Measurements from ENCODE around the gene NOXO1. TPM values are rescaled to one million over a fixed set of nuclear protein-coding genes. Genes with fewer than 3 reads are reported as not detected.
A peak's percentile ranks its signal among the peaks of the same experiment; 100 is the strongest.
"Not testable (repeated sequence)": the region's sequence is repeated elsewhere in the genome, so short reads cannot be mapped to it uniquely, and the experiment has no call there.

Gene NOXO1
- total RNA-seq, 1 donor from 2014 or later = not detected

DNA sequence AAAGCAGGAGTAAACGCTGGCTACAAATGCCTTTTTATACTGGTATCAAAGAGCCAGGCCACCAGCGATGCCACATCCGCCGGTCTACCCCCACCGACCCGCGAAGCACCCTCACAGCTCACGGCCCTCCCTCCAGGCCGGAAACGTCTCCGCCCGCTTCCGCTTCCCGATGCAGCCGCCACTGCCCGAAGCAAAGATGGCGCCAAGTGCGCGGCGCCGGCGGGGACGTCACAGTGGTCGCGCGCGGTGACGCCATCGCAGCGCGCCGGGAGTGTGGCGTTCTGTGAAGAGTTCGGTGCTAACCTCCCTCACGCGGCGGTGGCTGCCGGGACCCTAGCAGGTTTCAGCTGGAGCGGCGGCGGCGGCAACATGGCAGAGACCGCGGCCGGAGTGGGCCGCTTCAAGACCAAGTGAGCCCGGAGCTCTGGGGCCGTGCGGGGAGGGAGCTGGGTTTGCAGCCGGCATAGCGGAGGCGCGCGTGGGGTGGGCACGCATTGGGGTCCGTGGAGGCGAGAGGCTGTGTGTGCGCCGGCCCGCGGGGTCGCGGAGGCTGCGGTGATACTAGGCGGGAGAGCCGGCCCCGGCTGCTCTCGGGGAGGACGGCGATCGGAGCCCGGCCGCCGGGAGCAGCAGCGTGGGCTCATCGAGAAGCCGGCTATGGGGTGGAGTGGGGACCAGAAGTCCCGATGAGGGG, 9.3 kb downstream of the NOXO1 start, which contains the start of gene TBL3:
TBL3 (plus strand) TSS at position 258 of the 694 bp plus-strand sequence; CDS start at position 370, 112 bp downstream.
- DNase-seq = peak; percentile 97
- intact Hi-C loops (cut with DNase I) = no loop called here
- ATAC-seq (ENCODE audit: poor library complexity) = peak; percentile 98

DNA sequence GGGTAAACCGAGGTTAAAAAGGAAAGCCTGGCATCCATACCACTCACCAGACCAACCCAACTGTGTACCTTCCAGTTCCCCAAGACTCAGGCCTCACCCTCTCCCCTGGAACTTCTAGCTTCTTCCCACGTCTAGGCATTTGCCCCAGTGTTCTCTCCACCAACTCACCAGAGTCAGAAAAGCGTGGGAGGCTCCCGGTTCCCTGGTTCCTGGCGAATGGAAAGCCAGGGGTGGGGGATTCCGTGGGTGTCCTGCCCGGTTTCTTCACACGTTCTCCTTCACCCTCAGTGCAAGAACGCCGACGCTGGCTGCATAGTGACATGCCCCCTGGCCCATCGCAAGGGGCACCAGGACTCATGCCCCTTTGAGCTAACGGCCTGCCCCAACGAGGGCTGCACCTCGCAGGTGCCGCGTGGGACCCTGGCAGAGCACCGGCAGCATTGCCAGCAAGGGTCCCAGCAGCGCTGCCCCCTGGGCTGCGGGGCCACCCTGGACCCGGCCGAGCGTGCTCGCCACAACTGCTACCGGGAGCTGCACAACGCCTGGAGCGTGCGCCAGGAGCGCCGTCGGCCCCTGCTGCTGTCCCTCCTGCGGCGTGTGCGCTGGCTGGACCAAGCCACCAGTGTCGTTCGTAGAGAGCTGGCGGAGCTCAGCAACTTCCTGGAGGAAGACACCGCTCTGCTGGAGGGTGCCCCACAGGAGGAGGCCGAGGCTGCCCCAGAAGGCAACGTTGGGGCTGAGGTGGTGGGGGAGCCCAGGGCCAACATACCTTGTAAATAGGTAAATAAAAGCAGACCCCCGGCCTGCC, 12.9 kb downstream of the NOXO1 start:
- no peak for ATAC-seq (ENCODE audit: poor library complexity)
- DNase-seq = no peak

GRCh38 chr16:1966460-1966859, 14.8 kb downstream of the NOXO1 start, which contains the start of gene RNF151:
Gene RNF151 (plus strand): TSS chr16:1966856. CDS start chr16:1966882, 26 bp downstream.
- DNase-seq (no peak), ATAC-seq (ENCODE audit: poor library complexity) (no peak)
- intact Hi-C loops (cut with DNase I) = no loop called here

More for the DNA sequence above, 12.9 kb downstream of the NOXO1 start:
- intact Hi-C loops (cut with DNase I) = no loop called here

DNA sequence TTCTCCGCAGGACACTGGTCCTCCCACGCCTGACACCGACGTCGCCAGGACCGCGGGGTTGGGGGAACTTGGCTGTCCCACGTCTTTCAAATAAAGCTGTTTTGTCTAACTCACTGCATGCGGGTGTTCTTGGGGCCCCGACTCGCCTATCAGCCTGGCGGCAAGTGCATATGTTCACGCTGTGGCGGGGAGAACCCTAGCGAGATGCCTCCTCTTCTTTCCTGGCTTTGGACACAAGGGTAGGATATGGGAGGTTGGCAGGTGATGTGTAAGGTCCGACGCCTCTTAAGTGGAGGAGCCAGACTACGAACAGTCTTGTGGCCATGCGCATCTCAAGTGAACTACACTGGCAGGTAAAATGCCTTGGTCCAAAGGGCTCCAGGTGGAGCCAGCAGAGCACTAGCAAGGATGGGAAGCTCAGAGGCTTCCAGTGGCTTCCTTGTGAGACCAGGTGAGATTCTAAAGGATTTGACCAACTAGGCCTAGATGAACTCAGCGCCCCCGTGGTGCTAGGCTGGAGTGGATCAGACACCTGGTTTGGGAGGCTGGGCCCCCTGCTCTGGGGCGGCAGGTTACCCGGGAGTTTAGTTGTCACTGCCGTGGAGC, 15.8 kb downstream of the NOXO1 start:
- intact Hi-C loops (cut with DNase I) = no loop called here
- no peak for ATAC-seq (ENCODE audit: poor library complexity)
- no peak for DNase-seq

GRCh38 chr16:1964506-1965395, 16.5 kb downstream of the NOXO1 start, which contains the start of gene RPS2:
Gene RPS2 (minus strand): TSS chr16:1964826. CDS start chr16:1964625, 201 bp downstream.
- ATAC-seq (ENCODE audit: poor library complexity) (peak; percentile 97), DNase-seq (peak; percentile 100)
- intact Hi-C loops (cut with DNase I) = no loop called here

DNA sequence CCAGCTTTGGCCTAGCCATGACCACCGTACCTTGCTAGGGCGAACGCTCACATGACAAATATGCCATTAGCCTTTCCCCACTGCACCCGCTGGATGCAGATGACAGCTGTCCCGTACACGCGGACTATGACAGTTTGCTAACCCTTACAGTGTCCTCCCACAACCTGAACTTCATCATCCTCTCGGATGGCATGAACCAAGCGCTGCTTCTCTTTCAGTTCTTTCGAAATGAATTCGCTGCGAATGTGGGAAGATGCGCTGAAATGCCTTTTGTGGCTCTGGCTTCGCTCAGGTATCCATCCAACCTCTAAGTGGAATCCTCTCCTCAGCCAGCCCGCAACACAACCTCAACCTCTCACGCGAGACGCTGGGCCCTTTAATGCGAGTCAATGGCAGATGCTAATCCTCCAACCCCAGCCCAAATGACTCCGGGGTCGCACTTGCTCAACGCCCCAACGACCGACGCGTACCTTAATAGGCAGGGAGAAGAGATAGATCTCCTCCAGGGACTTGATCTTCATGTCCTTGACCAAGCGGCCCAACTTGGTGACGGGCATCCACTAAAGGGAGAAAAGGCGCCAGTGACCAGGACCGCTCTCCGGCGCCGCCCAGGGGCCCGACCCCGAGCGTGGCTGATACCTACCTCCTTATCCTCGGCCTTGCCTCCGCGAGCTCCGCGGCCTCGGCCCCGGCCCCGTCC, 17.3 kb downstream of the NOXO1 start:
- no peak for DNase-seq
- peak; percentile 13 for ATAC-seq (ENCODE audit: poor library complexity)
- intact Hi-C loops (cut with DNase I) = no loop called here

- ATAC-seq (ENCODE audit: poor library complexity); intact Hi-C loops (cut with DNase I); DNase-seq: not testable (repeated sequence)
These were observed 18.8 kb downstream of the NOXO1 start for GRCh38 chr16:1962161-1963153.

GRCh38 chr16:1961651-1962067, 19.6 kb downstream of the NOXO1 start:
- intact Hi-C loops (cut with DNase I) = no loop called here
- DNase-seq (no peak), ATAC-seq (ENCODE audit: poor library complexity) (no peak)

DNA sequence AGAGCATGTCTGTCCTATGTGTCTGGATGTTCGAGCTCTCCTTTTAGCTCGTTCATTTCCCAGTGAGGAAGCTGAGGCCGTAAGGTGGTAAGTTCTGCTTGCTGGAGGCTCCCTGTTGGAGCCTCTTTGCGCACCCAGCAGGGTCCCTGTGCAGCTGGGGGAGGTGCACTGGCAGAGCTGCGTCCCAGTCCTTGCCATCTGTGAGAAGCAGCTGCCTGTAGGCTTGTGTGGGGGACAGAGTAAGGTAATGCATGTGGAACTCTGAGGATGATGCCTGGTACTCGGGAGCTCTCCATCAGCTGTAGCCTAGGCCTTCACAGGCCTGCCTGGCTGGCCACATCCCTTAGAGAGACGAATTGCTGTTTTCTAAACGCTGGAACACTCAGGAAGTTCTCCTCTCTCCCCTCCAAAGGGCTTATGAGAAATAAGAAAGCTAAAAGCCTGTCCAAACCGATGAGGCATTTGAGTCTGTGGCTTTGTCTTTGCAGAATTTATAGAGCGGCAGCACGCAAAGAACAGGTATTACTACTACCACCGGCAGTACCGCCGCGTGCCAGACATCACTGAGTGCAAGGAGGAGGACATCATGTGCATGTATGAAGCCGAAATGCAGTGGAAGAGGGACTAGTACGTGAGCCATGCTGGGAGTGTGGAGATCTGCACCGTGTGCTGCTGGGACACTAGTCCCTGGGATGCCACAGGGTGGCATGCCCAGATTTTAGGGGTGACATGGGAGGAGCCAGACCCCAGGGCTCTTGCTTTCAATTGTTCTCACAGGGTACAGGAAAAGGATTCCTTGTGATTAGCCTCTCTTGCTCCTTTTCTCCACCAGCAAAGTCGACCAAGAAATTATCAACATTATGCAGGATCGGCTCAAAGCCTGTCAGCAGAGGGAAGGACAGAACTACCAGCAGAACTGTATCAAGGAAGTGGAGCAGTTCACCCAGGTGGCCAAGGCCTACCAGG, 20.3 kb downstream of the NOXO1 start:
- no peak for ATAC-seq (ENCODE audit: poor library complexity)
- intact Hi-C loops (cut with DNase I) = no loop called here

GRCh38 chr16:1959269-1960039, 21.8 kb downstream of the NOXO1 start, which contains the start of gene NDUFB10:
Gene NDUFB10 (plus strand): TSS chr16:1959538. CDS start chr16:1959625, 87 bp downstream.
- peak; percentile 93 for ATAC-seq (ENCODE audit: poor library complexity)
- intact Hi-C loops (cut with DNase I) = no loop called here
- DNase-seq = peak; percentile 97

More for the DNA sequence above, 20.3 kb downstream of the NOXO1 start:
- no peak for DNase-seq

DNA sequence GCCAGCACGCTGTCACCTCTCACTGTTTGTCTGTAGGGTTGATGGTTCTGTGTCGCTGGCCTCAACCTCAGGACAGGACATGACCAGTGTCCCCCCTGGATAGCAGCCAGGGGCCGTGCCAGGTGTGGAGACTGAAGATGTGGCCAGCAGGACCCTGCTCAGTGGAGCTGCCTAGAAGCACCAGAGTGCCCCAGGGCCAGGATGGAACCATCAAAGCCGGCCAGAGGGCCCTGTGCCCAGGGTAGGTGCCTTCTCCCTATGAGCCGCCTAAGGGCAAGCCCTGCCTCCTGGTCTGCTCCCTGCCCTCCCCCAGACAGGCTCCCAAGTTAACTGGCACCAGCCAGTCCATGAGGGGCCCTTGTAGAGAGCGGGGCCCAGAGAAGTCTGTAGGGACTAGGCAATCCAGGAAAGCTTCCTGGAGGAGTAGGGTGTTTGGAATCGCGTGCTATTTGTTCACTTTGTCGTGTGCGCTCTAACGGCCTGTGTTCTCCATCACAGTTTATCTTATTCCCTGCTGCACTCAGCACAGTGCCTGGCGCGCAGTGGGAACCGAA, 22.5 kb downstream of the NOXO1 start:
- intact Hi-C loops (cut with DNase I) = no loop called here
- no peak for ATAC-seq (ENCODE audit: poor library complexity)
- DNase-seq = peak; percentile 54

DNA sequence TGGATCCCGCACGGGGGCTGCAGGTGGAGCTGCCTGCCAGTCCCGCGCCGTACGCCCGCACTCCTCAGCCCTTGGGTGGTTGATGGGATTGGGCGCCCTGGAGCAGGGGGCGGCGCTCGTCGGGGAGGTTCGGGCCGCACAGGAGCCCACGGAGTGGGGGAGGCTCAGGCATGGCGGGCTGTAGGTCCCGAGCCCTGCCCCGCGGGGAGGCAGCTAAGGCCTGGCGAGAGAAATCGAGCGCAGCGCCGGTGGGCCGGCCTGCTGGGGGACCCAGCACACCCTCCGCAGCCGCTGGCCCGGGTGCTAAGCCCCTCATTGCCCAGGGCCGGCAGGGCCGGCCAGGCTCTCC, 23.2 kb downstream of the NOXO1 start:
- intact Hi-C loops (cut with DNase I); ATAC-seq (ENCODE audit: poor library complexity): not testable (repeated sequence)
- peak; percentile 39 for DNase-seq

DNA sequence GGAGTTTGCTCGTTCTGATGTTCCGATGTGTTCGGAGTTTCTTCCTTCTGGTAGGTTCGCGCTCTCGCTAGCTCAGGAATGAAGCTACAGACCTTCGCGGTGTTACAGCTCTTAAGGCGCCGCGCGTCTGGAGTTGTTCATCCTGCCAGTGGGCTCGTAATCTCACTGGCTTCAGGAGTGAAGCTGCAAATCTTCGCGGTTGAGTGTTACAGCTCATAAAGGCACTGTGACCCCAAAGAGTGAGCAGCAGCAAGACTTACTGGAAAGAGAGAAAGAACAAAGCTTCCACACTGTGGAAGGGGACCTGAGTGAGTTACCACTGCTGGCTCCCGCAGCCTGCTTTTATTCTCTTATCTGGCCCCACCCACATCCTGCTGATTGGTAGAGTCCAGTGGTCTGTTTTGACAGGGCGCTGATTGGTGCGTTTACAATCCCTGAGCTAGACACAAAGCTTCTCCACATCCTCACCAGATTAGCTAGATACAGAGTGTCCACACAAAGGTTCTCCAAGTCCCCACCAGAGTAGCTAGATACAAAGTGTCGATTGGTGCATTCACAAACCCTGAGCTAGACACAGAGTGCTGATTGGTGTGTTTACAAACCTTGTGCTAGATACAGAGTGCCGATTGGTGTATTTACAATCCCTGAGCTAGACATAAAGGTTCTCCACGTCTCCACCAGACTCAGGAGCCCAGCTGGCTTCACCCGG, 23.7 kb downstream of the NOXO1 start:
- intact Hi-C loops (cut with DNase I); DNase-seq; ATAC-seq (ENCODE audit: poor library complexity): not testable (repeated sequence)

- intact Hi-C loops (cut with DNase I) = no loop called here
- ATAC-seq (ENCODE audit: poor library complexity) (peak; percentile 7), DNase-seq (peak; percentile 44)
These were observed 27.5 kb downstream of the NOXO1 start for GRCh38 chr16:1953734-1954133.
